Sigmoid colon (tissue), 4 donors: ENCODE measurements around the gene GPR27.

Experiments
- EP300 ChIP-seq, 4 donors: sonication (generic); formaldehyde crosslinking; IDR thresholded peaks; one replicate each; pipeline ENCODE4 v1.6.1; 2017; ENCODE audit warnings: antibody characterized with exemption in 4 of 4
- POLR2A ChIP-seq, 2 donors: fragments of 450-650 bp; IDR thresholded peaks; one replicate each; pipeline ENCODE4 v1.6.1; 2016; ENCODE audit warnings: antibody characterized with exemption in 2 of 2, mild to moderate bottlenecking in 2 of 2, moderate library complexity in 2 of 2
- POLR2AphosphoS5 ChIP-seq, 4 donors: sonication (generic); formaldehyde crosslinking; IDR thresholded peaks; one replicate each; pipeline ENCODE4 v1.6.1; 2017; ENCODE audit warnings: antibody characterized with exemption in 4 of 4
- TF ChIP-seq, protein P1 (sequence below), 4 experiments: fragments of 450-650 bp in 3 of 4; fragments of 200-600 bp in 1 of 4; IDR thresholded peaks; one replicate each; pipeline ENCODE4 v1.5.1; 2016 to 2019; ENCODE audit warnings: antibody characterized with exemption in 4 of 4, mild to moderate bottlenecking in 3 of 4, moderate library complexity in 2 of 4

DNA sequence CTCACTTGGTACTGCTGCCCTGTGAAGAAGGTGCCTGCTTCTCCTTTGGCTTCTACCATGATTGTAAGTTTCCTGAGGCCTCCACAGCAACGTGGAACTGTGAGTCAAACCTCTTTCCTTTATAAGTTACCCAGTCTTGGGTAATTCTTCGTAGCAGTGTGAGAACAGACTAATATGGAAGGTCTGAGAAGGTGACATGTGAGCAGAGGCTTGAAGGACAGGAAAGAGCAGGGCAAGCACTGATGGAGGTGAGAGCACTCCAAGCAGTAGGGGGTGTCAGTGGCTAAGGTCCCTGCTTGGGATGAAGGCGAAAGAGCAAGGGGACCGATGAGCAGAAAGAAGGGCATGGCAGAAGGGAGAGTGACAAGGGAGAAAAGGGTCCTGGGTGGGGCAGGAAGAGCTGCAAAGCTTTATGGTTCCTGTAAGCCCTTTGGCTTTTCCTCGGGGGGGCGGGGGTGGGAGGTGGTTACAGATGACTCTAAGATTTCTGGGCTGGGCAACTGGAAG is 32.0 kb upstream of the GPR27 start:
- TF ChIP-seq, protein P1, sequence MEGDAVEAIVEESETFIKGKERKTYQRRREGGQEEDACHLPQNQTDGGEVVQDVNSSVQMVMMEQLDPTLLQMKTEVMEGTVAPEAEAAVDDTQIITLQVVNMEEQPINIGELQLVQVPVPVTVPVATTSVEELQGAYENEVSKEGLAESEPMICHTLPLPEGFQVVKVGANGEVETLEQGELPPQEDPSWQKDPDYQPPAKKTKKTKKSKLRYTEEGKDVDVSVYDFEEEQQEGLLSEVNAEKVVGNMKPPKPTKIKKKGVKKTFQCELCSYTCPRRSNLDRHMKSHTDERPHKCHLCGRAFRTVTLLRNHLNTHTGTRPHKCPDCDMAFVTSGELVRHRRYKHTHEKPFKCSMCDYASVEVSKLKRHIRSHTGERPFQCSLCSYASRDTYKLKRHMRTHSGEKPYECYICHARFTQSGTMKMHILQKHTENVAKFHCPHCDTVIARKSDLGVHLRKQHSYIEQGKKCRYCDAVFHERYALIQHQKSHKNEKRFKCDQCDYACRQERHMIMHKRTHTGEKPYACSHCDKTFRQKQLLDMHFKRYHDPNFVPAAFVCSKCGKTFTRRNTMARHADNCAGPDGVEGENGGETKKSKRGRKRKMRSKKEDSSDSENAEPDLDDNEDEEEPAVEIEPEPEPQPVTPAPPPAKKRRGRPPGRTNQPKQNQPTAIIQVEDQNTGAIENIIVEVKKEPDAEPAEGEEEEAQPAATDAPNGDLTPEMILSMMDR (IDR thresholded peaks at IDR 0.05), result no peak
- TF ChIP-seq POLR2AphosphoS5 (IDR thresholded peaks at IDR 0.05), result no peak
- no peak for TF ChIP-seq POLR2A (IDR thresholded peaks at IDR 0.05)
- TF ChIP-seq EP300 (IDR thresholded peaks at IDR 0.05), result no peak
